Thymus (tissue), 11 donors: ENCODE data around the gene MRPS18A. TPM values are rescaled to one million over a fixed set of nuclear protein-coding genes. Genes with fewer than 3 reads are reported as not detected.
"Not testable (repeated sequence)": the region's sequence is repeated elsewhere in the genome, so short reads cannot be mapped to it uniquely, and the experiment has no call there.

Experiments
- DNase-seq, 9 donors: peaks; one replicate each; pipeline ENCODE4 v3.0.0-alpha.2; 2013; ENCODE audit warnings: low spot score in 9 of 9, low read depth in 6 of 9, missing footprints in 1 of 9
- H3K27ac ChIP-seq, 2 donors: one replicate each; pipeline ENCODE4 v1.5.1; 2013; ENCODE audit warnings: control low read depth in 1 of 2, low read depth in 1 of 2, low read length in 1 of 2, mild to moderate bottlenecking in 1 of 2, moderate library complexity in 1 of 2
- H3K27me3 ChIP-seq, 2 donors: one replicate each; pipeline ENCODE4 v1.5.1; 2013; ENCODE audit warnings: low read length in 1 of 2; ENCODE audit not compliant: control insufficient read depth in 2 of 2, insufficient read depth in 1 of 2
- H3K36me3 ChIP-seq, 2 donors: one replicate each; pipeline ENCODE4 v1.5.1; 2013; ENCODE audit warnings: low read length in 1 of 2, mild to moderate bottlenecking in 1 of 2, moderate library complexity in 1 of 2; ENCODE audit not compliant: control insufficient read depth in 2 of 2, insufficient read depth in 2 of 2
- H3K4me1 ChIP-seq, 2 donors: one replicate each; pipeline ENCODE4 v1.5.1; 2013; ENCODE audit warnings: low read length in 2 of 2; ENCODE audit not compliant: control insufficient read depth in 2 of 2, insufficient read depth in 2 of 2
- H3K4me3 ChIP-seq, 2 donors: one replicate each; pipeline ENCODE4 v1.5.1; 2013; ENCODE audit warnings: low read length in 2 of 2, control low read depth in 1 of 2, mild to moderate bottlenecking in 1 of 2
- H3K9me3 ChIP-seq, 2 donors: one replicate each; pipeline ENCODE4 v1.5.1; 2013; ENCODE audit warnings: low read length in 1 of 2, mild to moderate bottlenecking in 1 of 2; ENCODE audit not compliant: control insufficient read depth in 2 of 2, insufficient read depth in 1 of 2
- WGBS: extraction: QIAGEN DNeasy Blood & Tissue Kit; methylation state at CpG from one replicate; pipeline ENCODE4 v1.1.7; 2013; 5-methylcytosine and 5-hydroxymethylcytosine counted together
- polyA plus RNA-seq: library from polyadenylated mRNA; stranded (reverse); fragments of 200-250 nt; gene quantifications from one replicate; pipeline ENCODE4 v1.2.3, GENCODE V29; 2013
- total RNA-seq: library from RNA; stranded (reverse); fragments of 120-200 nt; gene quantifications from one replicate; pipeline ENCODE4 v1.2.4, GENCODE V29; 2013
- donor health status: healthy.

MRPS18A gene
- total and polyA plus RNA-seq, 2 donors, result 28.1 to 49.5 TPM

GRCh38 chr6:43662948-43663347 lies 24.6 kb downstream of the MRPS18A start:
- H3K27ac ChIP-seq, result not testable (repeated sequence)
- WGBS, result 98% methylated on average over 5 of the region's 5 CpGs

GRCh38 chr6:43658161-43658560 lies 29.4 kb downstream of the MRPS18A start:
- 98% methylated on average over 9 of the region's 9 CpGs for WGBS
- DNase-seq, result no peak
- Histone ChIP-seq H3K4me3 (no peak overlapping the region), H3K4me1 (no peaks in the 10 kb centered on the region), H3K9me3 (no peaks in the 10 kb centered on the region), H3K27ac (no peak overlapping the region), H3K27me3 (peaks cover 0 to 3% of the 10 kb centered on the region in 2 donors), H3K36me3 (no peaks in the 10 kb centered on the region)

More at GRCh38 chr6:43662948-43663347, 24.6 kb downstream of the MRPS18A start:
- DNase-seq, H3K4me3 ChIP-seq, H3K9me3 ChIP-seq, H3K27me3 ChIP-seq, H3K36me3 ChIP-seq: not testable (repeated sequence)
- H3K4me1 ChIP-seq, result peaks cover 4 to 12% of the 10 kb centered on the region in 2 donors

DNA sequence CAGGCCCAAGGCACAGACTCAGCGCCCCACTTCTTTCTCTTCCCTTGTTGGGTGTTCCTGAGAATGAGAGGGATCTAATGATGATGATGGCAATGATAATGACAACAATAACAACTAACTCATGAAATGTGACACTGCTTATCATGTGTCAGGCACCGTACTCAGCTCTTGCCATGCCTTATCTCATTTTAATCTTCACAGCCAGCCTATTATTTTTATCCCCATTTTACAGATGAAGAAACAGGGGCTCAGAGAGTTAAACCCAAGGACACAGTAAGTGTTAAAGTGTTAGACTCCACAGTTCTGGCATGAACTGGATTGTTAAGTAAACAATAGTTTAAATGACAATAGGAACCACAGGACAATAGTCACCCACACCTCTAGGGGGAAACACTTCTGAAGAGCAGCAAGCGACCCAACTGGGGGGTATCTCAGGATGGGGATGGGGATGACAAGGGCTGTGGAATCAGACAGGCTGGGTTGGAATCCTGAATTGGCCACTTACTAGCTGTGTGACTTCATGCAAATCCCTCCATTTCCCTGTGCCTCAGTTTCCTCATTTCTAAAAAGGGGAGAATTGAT lies 30.3 kb downstream of the MRPS18A start:
- Histone ChIP-seq H3K36me3 (no peaks in the 10 kb centered on the region), H3K27me3 (peaks cover 0 to 3% of the 10 kb centered on the region in 2 donors), H3K4me3 (no peak overlapping the region), H3K9me3 (no peaks in the 10 kb centered on the region), H3K4me1 (no peaks in the 10 kb centered on the region), H3K27ac (no peak overlapping the region)
- 96% methylated on average over 3 of the region's 3 CpGs for WGBS
- no peak for DNase-seq

DNA sequence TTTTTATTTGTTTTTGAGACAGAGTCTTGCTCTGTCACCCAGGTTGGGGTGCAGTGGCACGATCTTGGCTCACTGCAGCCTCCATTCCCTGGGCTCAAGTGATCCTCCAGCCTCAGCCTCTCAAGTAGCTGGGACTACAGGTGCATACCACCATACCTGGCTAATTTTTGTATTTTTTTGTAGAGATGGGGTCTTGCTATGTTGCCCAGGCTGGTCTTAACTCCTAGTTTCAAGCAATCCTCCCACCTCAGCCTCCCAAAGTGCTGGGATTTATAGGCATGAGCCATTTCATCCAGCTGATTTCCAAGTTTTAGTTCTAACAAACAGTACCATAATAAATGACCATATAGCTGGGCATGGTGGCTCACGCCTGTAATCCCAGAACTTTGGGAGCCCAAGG lies 34.8 kb downstream of the MRPS18A start:
- H3K9me3 ChIP-seq, DNase-seq, H3K27ac ChIP-seq, H3K4me1 ChIP-seq, H3K27me3 ChIP-seq, H3K4me3 ChIP-seq, H3K36me3 ChIP-seq: not testable (repeated sequence)
- over 99% methylated on average over 2 of the region's 2 CpGs for WGBS

- peaks cover 6 to 10% of the 10 kb centered on the region in 2 donors for H3K4me1 ChIP-seq
- H3K36me3 ChIP-seq, result peaks cover 0 to 6% of the 10 kb centered on the region in 2 donors
- 94% methylated on average over 2 of the region's 2 CpGs for WGBS
- peaks cover 0 to 9% of the 10 kb centered on the region in 2 donors for H3K27me3 ChIP-seq
- DNase-seq, result no peak
- no peak overlapping the region for H3K4me3 ChIP-seq
- no peak overlapping the region for H3K27ac ChIP-seq
- no peaks in the 10 kb centered on the region for H3K9me3 ChIP-seq
These were observed 39.3 kb downstream of the MRPS18A start for GRCh38 chr6:43648248-43648647.

DNA sequence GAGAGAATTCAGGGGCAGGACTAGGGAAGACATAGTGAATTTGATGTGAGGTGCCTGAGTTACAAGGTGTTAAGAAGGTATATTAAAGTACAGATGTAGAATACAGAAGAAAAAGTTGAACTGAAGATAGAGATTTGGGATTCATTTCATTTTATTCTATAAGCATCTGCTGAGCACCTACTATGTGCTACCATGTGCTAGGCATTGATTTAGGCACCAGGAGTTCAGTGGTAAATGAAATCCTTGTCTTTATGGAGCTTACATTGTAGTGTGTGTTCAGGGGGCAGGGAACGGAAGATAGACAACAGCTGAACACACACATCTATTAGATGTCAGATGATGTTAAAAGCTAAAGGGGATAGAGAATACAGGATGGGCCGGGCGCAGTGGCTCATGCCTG lies 40.0 kb downstream of the MRPS18A start:
- Histone ChIP-seq H3K4me3 (no peak overlapping the region), H3K27ac (no peak overlapping the region), H3K9me3 (no peaks in the 10 kb centered on the region), H3K36me3 (peaks cover under 1 to 7% of the 10 kb centered on the region in 2 donors), H3K27me3 (peaks cover 0 to 9% of the 10 kb centered on the region in 2 donors), H3K4me1 (peaks cover 6 to 10% of the 10 kb centered on the region in 2 donors)
- DNase-seq, result no peak
- 98% methylated on average over 3 of the region's 3 CpGs for WGBS

DNA sequence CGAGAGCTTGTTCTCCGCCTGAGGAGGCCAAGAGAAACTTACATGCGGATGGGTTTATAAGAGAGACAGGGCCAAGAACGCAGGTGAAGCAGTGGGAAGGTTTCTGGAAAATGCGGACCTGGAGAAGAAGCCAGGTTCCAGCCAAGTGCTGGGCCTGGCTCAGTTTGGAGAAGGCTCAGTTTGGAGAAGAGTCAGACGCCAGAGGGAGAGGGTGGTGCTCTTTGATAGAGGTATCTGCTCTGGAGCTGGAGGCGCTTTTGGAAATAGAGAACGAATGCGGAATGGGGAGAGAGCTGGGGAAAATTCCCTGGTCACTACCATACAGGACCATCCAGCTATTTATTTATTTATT lies 42.0 kb downstream of the MRPS18A start:
- WGBS, result 17% methylated on average over 9 of the region's 9 CpGs
- Histone ChIP-seq H3K36me3 (peaks cover 19 to 26% of the 10 kb centered on the region in 2 donors), H3K4me1 (peaks cover 6 to 10% of the 10 kb centered on the region in 2 donors), H3K27ac (no peak overlapping the region), H3K27me3 (peaks cover 0 to 9% of the 10 kb centered on the region in 2 donors), H3K9me3 (no peaks in the 10 kb centered on the region), H3K4me3 (peak overlapping the region; percentile 29 to 50)
- DNase-seq, result no peak

DNA sequence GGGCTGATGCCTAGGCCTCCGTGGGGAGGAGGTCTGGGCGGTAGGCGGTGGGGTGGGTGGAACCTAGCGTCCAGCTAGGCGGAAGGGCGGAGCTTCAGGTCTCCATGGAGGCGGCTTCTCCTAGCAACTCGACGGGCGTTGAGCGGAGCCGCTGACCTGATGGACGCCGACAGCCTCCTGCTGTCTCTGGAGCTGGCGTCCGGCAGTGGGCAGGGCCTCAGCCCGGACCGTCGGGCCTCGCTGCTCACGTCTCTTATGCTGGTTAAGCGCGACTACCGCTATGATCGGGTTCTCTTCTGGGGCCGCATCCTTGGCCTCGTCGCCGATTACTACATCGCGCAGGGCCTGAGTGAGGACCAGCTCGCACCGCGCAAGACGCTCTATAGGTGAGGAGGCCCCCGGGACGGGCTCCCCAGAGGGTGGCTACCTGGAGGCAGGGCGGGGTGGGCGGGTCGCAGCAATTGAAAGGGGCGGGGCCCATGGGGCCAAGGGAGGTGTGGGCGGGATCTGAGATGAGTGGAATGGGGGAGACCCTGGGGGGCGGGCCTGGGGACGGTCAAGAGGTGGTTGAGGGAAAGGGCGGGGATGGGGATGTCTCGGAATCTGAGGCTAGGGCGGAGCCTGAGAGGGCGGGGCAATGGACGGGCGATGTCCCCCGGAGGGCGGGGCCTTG lies 42.5 kb downstream of the MRPS18A start, which contains the start of gene RSPH9:
TSS of gene RSPH9 (plus strand) at position 97 of the 673 bp plus-strand sequence. CDS start at position 160, 63 bp downstream.
- peak within 1 kb of the TSS; percentile 29 to 50 for H3K4me3 ChIP-seq
- peak in 4 of 9 donors; percentile 34 to 62 (median 42) for DNase-seq
- peaks cover 24 to 31% of the 10 kb centered on the region in 2 donors for H3K36me3 ChIP-seq
- WGBS, result 14% methylated on average over 52 of the region's 52 CpGs
- H3K27me3 ChIP-seq, result peaks cover 0 to 9% of the 10 kb centered on the region in 2 donors
- peaks cover 6 to 10% of the 10 kb centered on the region in 2 donors for H3K4me1 ChIP-seq
- no peaks in the 10 kb centered on the region for H3K9me3 ChIP-seq
- no peak within 1 kb of the TSS for H3K27ac ChIP-seq

DNA sequence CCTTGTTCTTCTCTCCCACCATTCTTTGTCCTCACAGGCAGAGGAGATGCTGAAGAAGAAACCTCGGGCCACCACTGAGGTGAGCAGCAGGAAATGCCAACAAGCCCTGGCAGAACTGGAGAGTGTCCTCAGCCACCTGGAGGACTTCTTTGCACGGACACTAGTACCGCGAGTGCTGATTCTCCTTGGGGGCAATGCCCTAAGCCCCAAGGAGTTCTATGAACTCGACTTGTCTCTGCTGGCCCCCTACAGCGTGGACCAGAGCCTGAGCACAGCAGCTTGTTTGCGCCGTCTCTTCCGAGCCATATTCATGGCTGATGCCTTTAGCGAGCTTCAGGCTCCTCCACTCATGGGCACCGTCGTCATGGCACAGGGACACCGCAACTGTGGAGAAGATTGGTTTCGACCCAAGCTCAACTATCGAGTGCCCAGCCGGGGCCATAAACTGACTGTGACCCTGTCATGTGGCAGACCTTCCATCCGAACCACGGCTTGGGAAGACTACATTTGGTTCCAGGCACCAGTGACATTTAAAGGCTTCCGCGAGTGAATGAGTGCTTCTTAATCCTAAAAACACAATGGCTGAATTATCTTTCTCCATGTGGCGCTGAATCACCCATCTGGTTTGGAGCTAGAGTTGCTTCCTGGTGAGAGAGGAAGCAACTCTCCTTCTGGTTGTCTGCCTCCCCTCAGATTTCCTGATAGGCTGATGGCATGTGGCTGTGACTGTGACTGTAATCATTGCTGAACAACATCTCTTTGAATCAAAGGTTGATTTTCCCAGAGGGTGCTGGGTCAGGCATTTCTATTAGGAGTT lies 47.4 kb downstream of the MRPS18A start:
- H3K4me3 ChIP-seq, result no peak overlapping the region
- peaks cover 46 to 50% of the 10 kb centered on the region in 2 donors for H3K36me3 ChIP-seq
- no peaks in the 10 kb centered on the region for H3K9me3 ChIP-seq
- peaks cover 13 to 25% of the 10 kb centered on the region in 2 donors for H3K4me1 ChIP-seq
- H3K27me3 ChIP-seq, result peaks cover 0 to 4% of the 10 kb centered on the region in 2 donors
- no peak for DNase-seq
- no peak overlapping the region for H3K27ac ChIP-seq
- WGBS, result 97% methylated on average over 21 of the region's 21 CpGs
